CD4-positive, alpha-beta T cell (primary cell): ENCODE results near the gene CFAP43. TPM values are rescaled to one million over a fixed set of nuclear protein-coding genes. Genes with fewer than 3 reads are reported as not detected.

Source experiments
- ATAC-seq: fragments of 200-7000 bp; cut with Tn5 transposase; one replicate; pipeline ENCODE4 v1.10.0; 2022; ENCODE audit warnings: mild to moderate bottlenecking; ENCODE audit not compliant: poor library complexity
- CTCF ChIA-PET: fragments of 350-600 bp; sonication (Branson Sonifier 250); formaldehyde crosslinking; loops from one replicate; lab custom pipeline; 2021; ENCODE audit warnings: antibody characterized with exemption, inconsistent platforms; lab: Charles Lee
- POLR2A ChIA-PET: fragments of 350-600 bp; sonication (Branson Sonifier 250); formaldehyde crosslinking; loops from one replicate; lab custom pipeline; 2021; ENCODE audit warnings: antibody characterized with exemption, inconsistent platforms; lab: Charles Lee
- DNase-seq, 14 experiments: peaks; one replicate each; pipeline ENCODE4 v3.0.0-alpha.2; 2013 to 2020; ENCODE audit warnings: mixed read lengths in 2 of 14
- H3K27ac ChIP-seq, 2 donors: one replicate each; pipeline versions ENCODE4 v1.5.1 to v1.7.0; 2013; ENCODE audit warnings: low read length in 2 of 2, low read depth in 1 of 2, mild to moderate bottlenecking in 1 of 2
- H3K27me3 ChIP-seq, 2 experiments: 1 replicate in 1 of 2; 2 replicates in 1 of 2; pipeline versions ENCODE4 v1.6.1 to v1.7.0; 2013; ENCODE audit warnings: low read length in 2 of 2, control low read depth in 1 of 2, mild to moderate bottlenecking in 1 of 2, moderate library complexity in 1 of 2; ENCODE audit not compliant: insufficient read depth in 2 of 2, control insufficient read depth in 1 of 2
- H3K36me3 ChIP-seq: one replicate; pipeline ENCODE4 v1.6.1; 2013; ENCODE audit warnings: low read length, control low read depth; ENCODE audit not compliant: insufficient read depth
- H3K4me1 ChIP-seq: one replicate; pipeline ENCODE4 v1.6.1; 2013; ENCODE audit warnings: low read length, control low read depth; ENCODE audit not compliant: insufficient read depth
- H3K4me3 ChIP-seq: one replicate; pipeline ENCODE4 v1.5.1; 2013; ENCODE audit warnings: mild to moderate bottlenecking, low read length, moderate library complexity
- H3K9me3 ChIP-seq, 2 experiments: 1 replicate in 1 of 2; 2 replicates in 1 of 2; pipeline versions ENCODE4 v1.6.1 to v1.7.0; 2013; ENCODE audit warnings: low read length in 2 of 2, mild to moderate bottlenecking in 2 of 2, control low read depth in 1 of 2, moderate library complexity in 1 of 2; ENCODE audit not compliant: control insufficient read depth in 1 of 2, insufficient read depth in 1 of 2
- H3K27ac Mint-ChIP-seq: one replicate; pipeline ENCODE4 v1.8.0; 2020; ENCODE audit warnings: mixed read lengths
- H3K27me3 Mint-ChIP-seq: one replicate; pipeline ENCODE4 v1.8.0; 2021; ENCODE audit warnings: mixed read lengths
- H3K36me3 Mint-ChIP-seq: one replicate; pipeline ENCODE4 v1.8.0; 2021; ENCODE audit warnings: low read depth, mixed read lengths
- H3K4me1 Mint-ChIP-seq: one replicate; pipeline ENCODE4 v1.8.0; 2021; ENCODE audit warnings: low read depth, mixed read lengths
- H3K4me3 Mint-ChIP-seq: one replicate; pipeline ENCODE4 v1.8.0; 2020; ENCODE audit warnings: mild to moderate bottlenecking, mixed read lengths
- H3K9me3 Mint-ChIP-seq: one replicate; pipeline ENCODE4 v1.8.0; 2020; ENCODE audit warnings: mixed read lengths
- intact Hi-C, 2 experiments: fragments of 100-400 bp; cut with DNase I in 1 of 2; cut with micrococcal nuclease in 1 of 2; formaldehyde crosslinking; loops; one replicate each; pipeline versions ENCODE4 v1.15.1 to v1.9.0; 2023 to 2025; cut with DNase I, micrococcal nuclease
- total RNA-seq, 174 experiments: library from RNA in 2 of 174; stranded (reverse) in 2 of 174; gene quantifications; one replicate each; pipeline ENCODE4 v1.2.3 and lab custom pipeline; 2021 to 2026
- TF ChIP-seq, protein P1 (sequence below): fragments of 200-600 bp; IDR thresholded peaks from one replicate; pipeline ENCODE4 v1.8.0; 2022; ENCODE audit warnings: antibody characterized with exemption, mild to moderate bottlenecking

Gene CFAP43
- total RNA-seq, 2 experiments from 2014 or later: not detected

DNA sequence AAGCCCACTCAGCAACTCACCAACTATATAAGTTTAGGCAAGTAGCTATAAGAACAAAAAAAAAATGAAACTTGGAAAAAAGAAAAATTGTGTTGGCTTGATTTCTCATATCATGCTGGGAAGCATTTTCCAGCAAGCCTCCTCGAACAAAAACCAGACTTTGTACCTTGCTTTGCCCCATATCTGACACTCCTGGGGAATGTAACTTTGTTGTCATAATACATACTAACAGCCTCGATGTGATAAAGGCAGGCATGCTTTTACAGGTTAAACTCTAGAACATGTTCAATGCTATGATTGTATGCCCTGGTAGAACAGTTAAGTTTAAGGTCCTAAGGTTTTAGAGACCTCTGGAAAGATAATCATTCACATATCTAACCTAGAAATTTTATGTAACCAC is 11.6 kb downstream of the CFAP43 start:
- no peak overlapping the region for H3K4me3 ChIP-seq
- no peak overlapping the region for H3K27ac Mint-ChIP-seq
- no peak overlapping the region for H3K27ac ChIP-seq
- no peaks in the 10 kb centered on the region for H3K9me3 ChIP-seq
- ATAC-seq (no peak), DNase-seq (no peak)
- H3K36me3 Mint-ChIP-seq: no peaks in the 10 kb centered on the region
- no peaks in the 10 kb centered on the region for H3K36me3 ChIP-seq
- no peaks in the 10 kb centered on the region for H3K9me3 Mint-ChIP-seq
- TF ChIP-seq, protein P1, sequence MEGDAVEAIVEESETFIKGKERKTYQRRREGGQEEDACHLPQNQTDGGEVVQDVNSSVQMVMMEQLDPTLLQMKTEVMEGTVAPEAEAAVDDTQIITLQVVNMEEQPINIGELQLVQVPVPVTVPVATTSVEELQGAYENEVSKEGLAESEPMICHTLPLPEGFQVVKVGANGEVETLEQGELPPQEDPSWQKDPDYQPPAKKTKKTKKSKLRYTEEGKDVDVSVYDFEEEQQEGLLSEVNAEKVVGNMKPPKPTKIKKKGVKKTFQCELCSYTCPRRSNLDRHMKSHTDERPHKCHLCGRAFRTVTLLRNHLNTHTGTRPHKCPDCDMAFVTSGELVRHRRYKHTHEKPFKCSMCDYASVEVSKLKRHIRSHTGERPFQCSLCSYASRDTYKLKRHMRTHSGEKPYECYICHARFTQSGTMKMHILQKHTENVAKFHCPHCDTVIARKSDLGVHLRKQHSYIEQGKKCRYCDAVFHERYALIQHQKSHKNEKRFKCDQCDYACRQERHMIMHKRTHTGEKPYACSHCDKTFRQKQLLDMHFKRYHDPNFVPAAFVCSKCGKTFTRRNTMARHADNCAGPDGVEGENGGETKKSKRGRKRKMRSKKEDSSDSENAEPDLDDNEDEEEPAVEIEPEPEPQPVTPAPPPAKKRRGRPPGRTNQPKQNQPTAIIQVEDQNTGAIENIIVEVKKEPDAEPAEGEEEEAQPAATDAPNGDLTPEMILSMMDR: no peak
- peaks cover 0 to 3% of the 10 kb centered on the region in 2 experiments for H3K27me3 ChIP-seq
- H3K4me1 Mint-ChIP-seq: no peaks in the 10 kb centered on the region
- intact Hi-C loops: no loop called here
- ChIA-PET POLR2A (no interaction called here), CTCF (no interaction called here)
- peaks cover 16% of the 10 kb centered on the region for H3K27me3 Mint-ChIP-seq
- no peaks in the 10 kb centered on the region for H3K4me1 ChIP-seq
- H3K4me3 Mint-ChIP-seq: no peak overlapping the region

DNA sequence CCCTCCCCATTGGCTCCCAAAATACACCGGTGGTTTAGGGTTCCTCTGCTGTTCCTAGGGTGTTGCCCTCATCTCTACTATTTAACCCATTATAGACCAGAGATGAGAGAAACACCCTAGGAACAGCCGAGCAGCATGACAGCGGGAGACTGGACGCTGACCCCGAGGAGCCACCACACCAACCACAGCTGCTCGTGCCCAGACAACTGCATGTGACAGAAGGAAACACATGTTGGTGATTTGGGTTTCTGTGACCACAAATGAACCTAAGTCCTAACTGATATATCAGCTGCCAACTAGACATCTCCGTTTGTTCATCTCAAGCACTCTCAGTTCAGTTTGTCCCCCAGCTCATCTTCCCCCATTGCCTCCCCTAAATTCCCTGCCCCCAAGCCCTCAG is 13.4 kb downstream of the CFAP43 start:
- H3K36me3 ChIP-seq: no peaks in the 10 kb centered on the region
- H3K4me1 Mint-ChIP-seq: no peaks in the 10 kb centered on the region
- DNase-seq (no peak), ATAC-seq (no peak)
- peaks cover 16% of the 10 kb centered on the region for H3K27me3 Mint-ChIP-seq
- intact Hi-C loops: no loop called here
- no peaks in the 10 kb centered on the region for H3K36me3 Mint-ChIP-seq
- POLR2A ChIA-PET: no interaction called here
- peaks cover 3 to 4% of the 10 kb centered on the region in 2 experiments for H3K27me3 ChIP-seq
- H3K9me3 ChIP-seq: no peaks in the 10 kb centered on the region
- H3K9me3 Mint-ChIP-seq: no peaks in the 10 kb centered on the region
- H3K27ac ChIP-seq: no peak overlapping the region
- TF ChIP-seq, protein P1: no peak
- no peaks in the 10 kb centered on the region for H3K4me1 ChIP-seq
- no peak overlapping the region for H3K4me3 ChIP-seq
- CTCF ChIA-PET: no interaction called here
- H3K27ac Mint-ChIP-seq: no peak overlapping the region
- no peak overlapping the region for H3K4me3 Mint-ChIP-seq

DNA sequence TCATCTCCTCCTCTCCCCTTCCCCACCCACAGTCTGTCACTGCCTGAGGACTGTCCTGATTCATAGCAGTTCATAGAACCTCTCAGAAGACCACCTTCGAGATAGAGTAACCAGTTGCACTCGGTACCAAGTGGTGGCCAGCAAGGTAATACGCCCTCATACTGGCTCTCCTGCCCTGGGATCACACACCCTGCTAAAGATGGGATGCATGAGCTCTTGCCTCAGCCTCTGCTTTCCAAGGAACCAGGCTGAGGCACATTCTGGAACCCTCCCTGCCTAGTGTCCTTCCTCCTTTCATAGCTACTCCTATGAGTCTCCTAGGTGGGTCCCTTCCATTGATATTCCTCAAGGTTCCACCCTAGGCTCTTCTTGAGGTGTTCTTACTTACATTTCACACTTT is 15.5 kb downstream of the CFAP43 start:
- CTCF ChIA-PET: no interaction called here

More for the DNA sequence above, 15.5 kb downstream of the CFAP43 start:
- H3K4me1 ChIP-seq: no peaks in the 10 kb centered on the region
- H3K27me3 ChIP-seq: peaks cover 3 to 4% of the 10 kb centered on the region in 2 experiments
- ATAC-seq: no peak
- H3K4me1 Mint-ChIP-seq: no peaks in the 10 kb centered on the region
- H3K27me3 Mint-ChIP-seq: peaks cover 18% of the 10 kb centered on the region
- H3K9me3 Mint-ChIP-seq: no peaks in the 10 kb centered on the region
- TF ChIP-seq, protein P1: no peak
- no peaks in the 10 kb centered on the region for H3K36me3 ChIP-seq
- H3K4me3 ChIP-seq: no peak overlapping the region
- H3K27ac ChIP-seq: no peak overlapping the region
- no peaks in the 10 kb centered on the region for H3K36me3 Mint-ChIP-seq
- POLR2A ChIA-PET: no interaction called here
- no peak for DNase-seq
- no peak overlapping the region for H3K4me3 Mint-ChIP-seq
- no peaks in the 10 kb centered on the region for H3K9me3 ChIP-seq
- no peak overlapping the region for H3K27ac Mint-ChIP-seq
- intact Hi-C loops: no loop called here
